CD8-positive, alpha-beta T cell (primary cell): Measurements from ENCODE around the gene RAMAC. TPM values are rescaled to one million over a fixed set of nuclear protein-coding genes. Genes with fewer than 3 reads are reported as not detected.

Experiments used
- total RNA-seq, 46 experiments: library from RNA in 2 of 46; stranded (reverse) in 2 of 46; gene quantifications; one replicate each; pipeline ENCODE4 v1.2.3 and lab custom pipeline; 2021 to 2026

Gene RAMAC
- total RNA-seq, 2 experiments from 2014 or later = 27.7 to 32.4 TPM

Other genes starting within 250 kb of the RAMAC start
- gene FSD2, start 180.1 kb upstream of the RAMAC start, total RNA-seq = not detected
- 100 to 1,000 TPM; 123 to 124 TPM for gene WHAMM, start 176.6 kb upstream of the RAMAC start, total RNA-seq
- gene HOMER2, start 33.5 kb upstream of the RAMAC start, total RNA-seq = 1 to 10 TPM in 1 of 2 experiments, under 1 TPM in 1; 0.98 to 1.1 TPM
- 10 to 100 TPM; 11.8 to 12.3 TPM for gene C15orf40, start 25.4 kb downstream of the RAMAC start, total RNA-seq
- 10 to 100 TPM; 32.5 to 33.6 TPM for gene BTBD1, start 81.0 kb downstream of the RAMAC start, total RNA-seq
- not detected for gene TM6SF1, start 121.4 kb downstream of the RAMAC start, total RNA-seq
- 10 to 100 TPM; 12.7 to 15.5 TPM for gene HDGFL3, start 221.6 kb downstream of the RAMAC start, total RNA-seq